Mononuclear cell (primary cell): ENCODE measurements around the gene TECPR2. TPM values are rescaled to one million over a fixed set of nuclear protein-coding genes. Genes with fewer than 3 reads are reported as not detected.

Experiments used
- H3K27me3 ChIP-seq: 2 replicates; pipeline ENCODE4 v1.6.0; 2011; ENCODE audit warnings: low read length, control low read depth; ENCODE audit not compliant: insufficient read depth
- H3K4me1 ChIP-seq: 2 replicates; pipeline ENCODE4 v1.5.1; 2011; ENCODE audit warnings: mild to moderate bottlenecking, low read length, control low read depth; ENCODE audit not compliant: insufficient read depth
- H3K4me3 ChIP-seq: 2 replicates; pipeline ENCODE4 v1.5.1; 2011; ENCODE audit warnings: mild to moderate bottlenecking, low read length, moderate library complexity
- H3K9me3 ChIP-seq: 2 replicates; pipeline ENCODE4 v1.5.1; 2011; ENCODE audit warnings: low read depth, mild to moderate bottlenecking, control low read depth, low read length
- total RNA-seq: library from RNA; depleted of rRNA; stranded (reverse); fragments of >200 nt; gene quantifications from one replicate; pipeline ENCODE4 v1.2.3, GENCODE V29; 2012

TECPR2 gene
- total RNA-seq, 1 donor: 2.7 TPM

DNA sequence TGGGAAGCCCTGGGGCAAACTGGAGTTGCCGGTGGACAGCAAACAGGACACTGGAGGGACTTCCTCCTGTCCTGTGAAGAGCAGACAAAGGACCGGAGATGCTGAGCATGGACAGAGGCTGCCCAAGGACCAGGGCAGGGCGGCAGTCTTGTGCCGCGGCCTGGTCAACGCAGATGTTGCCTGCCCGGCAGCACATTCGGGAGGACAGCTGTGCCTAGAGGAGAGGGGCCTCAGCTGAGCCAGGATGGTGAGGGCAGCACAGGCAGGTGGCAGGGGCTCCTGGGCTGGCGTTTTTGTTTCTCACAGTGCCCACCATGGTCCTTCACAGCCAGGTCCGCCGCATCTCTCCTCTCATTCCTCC lies 133.6 kb downstream of the TECPR2 start:
- peaks cover 14% of the 10 kb centered on the region for H3K4me1 ChIP-seq
- no peak overlapping the region for H3K4me3 ChIP-seq
- no peaks in the 10 kb centered on the region for H3K27me3 ChIP-seq
- no peaks in the 10 kb centered on the region for H3K9me3 ChIP-seq

DNA sequence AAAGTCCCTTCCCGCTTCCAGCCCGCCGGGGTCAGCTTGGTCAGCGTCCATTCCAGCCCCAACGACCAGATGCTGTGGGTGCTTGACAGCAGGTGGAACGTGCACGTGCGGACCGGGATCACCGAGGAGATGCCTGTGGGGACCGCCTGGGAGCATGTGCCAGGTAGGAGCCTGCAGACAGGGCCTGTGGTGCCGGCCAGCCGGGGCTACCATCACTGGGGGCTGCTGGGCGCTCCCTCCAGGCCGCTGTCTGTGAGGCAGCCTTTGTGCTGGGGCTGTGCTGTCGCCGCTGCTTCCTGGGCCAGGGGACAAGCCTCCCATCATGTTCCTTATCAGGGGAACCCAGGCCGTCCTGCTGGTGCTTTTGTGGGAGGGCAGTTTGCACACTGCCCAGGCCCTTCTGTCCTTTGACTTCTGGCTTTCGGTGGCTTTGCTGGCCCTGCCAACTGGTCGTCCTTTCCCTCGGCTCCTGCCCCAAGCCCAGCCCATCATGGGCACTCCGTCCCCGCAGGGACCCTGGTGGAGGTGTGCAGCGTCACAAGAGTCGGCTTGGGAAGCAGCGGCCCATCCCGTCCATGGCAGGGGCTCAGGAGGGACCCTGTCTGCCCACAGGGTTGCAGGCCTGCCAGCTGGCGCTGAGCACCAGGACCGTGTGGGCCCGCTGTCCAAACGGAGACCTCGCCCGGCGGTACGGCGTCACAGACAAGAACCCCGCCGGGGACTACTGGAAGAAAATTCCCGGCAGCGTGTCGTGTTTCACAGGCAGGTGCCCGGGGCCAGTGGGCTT lies 134.4 kb downstream of the TECPR2 start:
- Histone ChIP-seq H3K4me3 (no peak overlapping the region), H3K4me1 (peaks cover 15% of the 10 kb centered on the region), H3K9me3 (no peaks in the 10 kb centered on the region), H3K27me3 (no peaks in the 10 kb centered on the region)

DNA sequence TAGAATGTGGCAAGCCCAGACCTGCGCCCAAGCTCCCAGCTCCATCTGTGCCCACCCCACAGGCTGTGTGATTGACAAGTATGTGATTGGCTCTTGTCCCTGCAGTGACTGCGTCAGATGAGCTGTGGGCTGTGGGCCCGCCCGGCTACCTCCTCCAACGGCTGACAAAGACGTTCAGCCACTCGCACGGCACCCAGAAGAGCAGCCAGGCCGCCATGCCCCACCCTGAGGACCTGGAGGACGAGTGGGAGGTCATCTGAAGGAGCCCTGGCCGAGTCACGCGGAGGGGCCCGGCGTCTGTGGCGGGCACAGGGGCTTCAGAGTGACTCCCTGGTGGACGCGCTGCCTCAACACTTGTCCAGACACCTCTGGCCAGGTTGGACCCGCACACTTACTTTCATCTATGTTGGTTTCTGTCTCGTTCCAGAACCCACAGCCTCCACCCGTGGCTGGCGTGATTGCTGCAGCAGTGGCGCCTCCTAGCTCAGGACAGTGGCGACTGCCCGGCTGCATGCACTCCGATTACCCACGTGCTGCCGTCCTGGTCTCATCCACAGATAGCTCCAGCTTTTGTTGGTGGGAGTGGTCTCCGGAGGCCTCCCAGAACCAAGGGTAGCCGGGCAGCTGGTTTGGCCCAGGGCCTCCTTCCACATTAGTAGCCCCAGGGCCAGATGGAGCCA lies 135.4 kb downstream of the TECPR2 start:
- H3K4me3 ChIP-seq: no peak overlapping the region
- no peaks in the 10 kb centered on the region for H3K27me3 ChIP-seq
- H3K9me3 ChIP-seq: no peaks in the 10 kb centered on the region
- H3K4me1 ChIP-seq: peaks cover 15% of the 10 kb centered on the region

DNA sequence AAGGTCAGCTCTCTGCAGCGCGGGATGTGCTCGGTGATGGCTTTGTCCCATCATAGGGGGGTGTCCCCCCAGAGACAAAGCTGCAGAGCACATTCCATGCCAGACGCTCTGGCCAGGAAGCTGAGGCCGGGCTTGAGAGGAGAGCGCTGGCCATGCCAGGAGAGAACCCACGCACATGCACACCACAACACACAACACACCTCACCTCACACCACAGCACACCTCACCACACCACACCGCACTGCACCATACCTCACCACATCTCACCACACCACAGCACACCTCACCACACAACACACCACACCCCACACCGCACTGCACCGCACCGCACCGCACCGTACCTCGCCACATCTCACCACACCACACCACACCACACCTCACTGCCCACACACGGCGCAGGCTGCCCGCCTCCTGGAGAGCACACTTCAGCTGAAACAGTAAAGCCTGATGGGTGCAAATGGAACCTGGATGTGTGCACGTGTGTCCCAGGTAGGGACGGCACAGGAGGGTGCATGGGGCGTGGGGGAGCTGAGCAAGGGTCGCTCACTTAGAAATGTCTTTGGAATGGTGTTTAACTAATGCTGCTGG lies 136.0 kb downstream of the TECPR2 start:
- Histone ChIP-seq H3K4me1 (peaks cover 15% of the 10 kb centered on the region), H3K9me3 (no peaks in the 10 kb centered on the region), H3K27me3 (no peaks in the 10 kb centered on the region), H3K4me3 (no peak overlapping the region)

DNA sequence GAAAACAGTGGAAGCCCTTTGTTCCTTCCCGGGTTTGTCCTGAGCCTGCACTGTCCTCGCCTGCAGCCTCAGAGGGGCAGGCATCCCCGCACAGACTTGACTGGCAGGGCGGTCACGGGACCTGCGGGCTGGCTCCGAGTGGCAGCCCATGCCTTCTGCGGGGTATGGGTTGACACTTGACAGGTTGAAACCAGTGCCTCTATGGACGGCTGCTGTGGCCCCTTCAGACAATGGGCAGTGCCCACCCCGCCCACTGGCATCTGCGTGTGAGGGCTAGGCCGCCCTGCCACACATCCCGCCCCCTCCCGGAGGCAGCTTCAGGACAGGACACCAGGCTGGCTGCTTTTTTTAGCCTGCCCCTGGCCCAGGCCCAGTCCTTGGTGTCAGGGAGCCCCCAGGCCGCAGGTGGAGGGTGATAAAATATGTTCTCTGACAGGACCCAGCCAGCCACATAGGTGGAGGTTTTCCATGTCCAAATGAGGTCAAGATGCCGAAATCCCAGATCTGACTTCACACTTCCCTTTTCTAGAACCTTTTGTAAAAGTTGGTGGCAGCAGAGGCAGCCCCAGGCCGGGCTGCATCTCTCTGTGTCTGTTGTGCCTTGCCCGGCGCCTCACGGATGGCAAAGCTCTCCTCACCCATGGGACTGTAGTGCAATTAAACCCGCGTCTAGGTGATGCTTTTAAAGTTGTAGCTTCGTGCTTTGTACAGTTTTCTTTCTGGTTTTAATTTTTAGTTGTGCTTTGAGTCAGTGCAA lies 136.8 kb downstream of the TECPR2 start:
- Histone ChIP-seq H3K4me3 (no peak overlapping the region), H3K9me3 (no peaks in the 10 kb centered on the region), H3K27me3 (no peaks in the 10 kb centered on the region), H3K4me1 (peaks cover 15% of the 10 kb centered on the region)

DNA sequence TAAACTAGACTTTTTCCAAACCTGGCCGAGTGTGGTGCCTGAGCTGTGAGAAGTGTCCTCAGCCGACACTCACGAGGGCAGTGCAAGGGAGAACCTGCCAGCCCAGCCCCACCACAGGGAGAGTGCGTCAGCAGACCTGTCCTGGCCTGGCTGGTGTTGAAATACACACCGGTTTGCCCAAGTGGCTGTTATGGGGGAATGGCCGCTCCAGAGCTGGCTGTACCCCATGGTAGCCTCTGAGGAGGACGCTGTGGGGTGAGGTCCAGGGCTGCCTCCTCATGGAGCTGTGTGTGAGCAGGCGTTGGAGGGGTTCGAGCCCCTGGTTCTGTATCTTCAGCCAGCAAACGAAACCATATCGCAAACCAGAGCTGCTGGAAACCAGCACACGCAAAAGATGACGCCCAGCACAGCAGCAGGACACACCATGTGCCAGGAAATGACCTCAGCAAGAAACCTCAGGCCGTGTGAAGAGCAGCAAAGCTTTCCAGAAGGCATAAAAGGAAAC lies 137.5 kb downstream of the TECPR2 start:
- Histone ChIP-seq H3K27me3 (no peaks in the 10 kb centered on the region), H3K4me1 (peaks cover 15% of the 10 kb centered on the region), H3K9me3 (no peaks in the 10 kb centered on the region), H3K4me3 (no peak overlapping the region)

DNA sequence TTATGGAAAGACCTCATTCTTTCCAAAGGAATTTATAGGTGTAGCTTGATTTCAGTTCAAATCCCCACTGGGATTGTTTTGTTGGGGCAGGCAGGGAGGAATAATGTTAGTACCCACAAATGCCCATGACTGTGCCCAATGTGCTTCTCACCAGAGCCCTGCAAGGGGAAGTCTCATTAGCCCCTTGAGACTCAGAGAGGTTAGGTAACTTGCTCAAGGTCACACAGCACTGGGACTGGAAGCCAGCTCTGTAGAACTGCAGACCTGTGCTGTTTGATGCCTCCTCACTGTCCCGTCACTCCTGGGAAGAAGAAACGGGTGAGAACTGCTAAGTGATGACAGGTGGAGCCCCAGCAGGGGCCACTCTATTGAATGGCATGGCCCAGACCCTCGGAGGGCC lies 138.0 kb downstream of the TECPR2 start:
- H3K4me3 ChIP-seq: no peak overlapping the region
- H3K4me1 ChIP-seq: peaks cover 15% of the 10 kb centered on the region
- no peaks in the 10 kb centered on the region for H3K27me3 ChIP-seq
- H3K9me3 ChIP-seq: no peaks in the 10 kb centered on the region

DNA sequence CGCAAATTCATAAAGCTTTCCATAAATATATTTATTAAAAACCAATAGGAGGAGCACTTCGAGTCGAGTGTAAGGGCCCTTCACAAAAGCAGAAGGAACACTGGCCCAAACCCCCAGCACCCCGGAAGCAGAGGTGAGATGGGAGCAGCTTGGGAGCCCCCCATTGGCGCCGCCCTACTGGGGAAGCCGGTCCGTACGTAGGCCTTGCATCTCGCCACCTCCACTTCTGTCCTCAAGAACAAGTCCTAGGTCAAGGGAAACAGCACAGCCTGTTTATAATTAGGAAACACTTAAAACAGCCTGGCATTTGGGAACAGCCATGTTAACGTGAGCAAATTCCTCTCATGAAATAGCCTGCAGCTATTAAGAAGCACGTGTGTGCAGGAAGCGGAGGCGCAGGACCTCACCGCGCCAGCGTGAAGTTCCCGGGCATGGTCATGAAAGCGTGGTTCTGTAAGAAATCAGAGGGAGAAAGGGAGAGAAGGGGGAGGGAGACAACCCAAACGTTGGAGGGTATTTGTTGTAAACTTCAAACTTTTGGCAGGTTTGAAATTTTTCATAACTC lies 139.1 kb downstream of the TECPR2 start:
- no peaks in the 10 kb centered on the region for H3K27me3 ChIP-seq
- no peaks in the 10 kb centered on the region for H3K9me3 ChIP-seq
- H3K4me1 ChIP-seq: peaks cover 15% of the 10 kb centered on the region
- H3K4me3 ChIP-seq: no peak overlapping the region

DNA sequence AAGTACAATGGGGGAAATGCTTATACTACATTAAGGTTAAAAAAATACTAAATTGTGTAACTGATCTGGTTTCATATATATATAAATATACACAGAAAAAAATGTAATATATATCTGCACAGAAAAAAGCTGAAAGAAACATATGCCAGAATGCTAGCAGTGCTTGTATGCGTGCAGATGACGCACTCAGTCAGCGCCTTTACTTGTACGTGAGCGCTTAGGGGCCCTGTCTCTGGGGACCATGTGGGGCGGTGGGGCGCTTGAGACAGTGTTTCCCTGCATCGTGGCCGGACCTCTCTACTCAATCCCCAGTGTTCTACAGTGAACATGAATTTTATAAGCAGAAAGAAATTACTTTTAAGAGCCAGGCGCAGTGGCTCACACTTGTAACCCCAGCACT lies 139.8 kb downstream of the TECPR2 start:
- Histone ChIP-seq H3K4me1 (peaks cover 15% of the 10 kb centered on the region), H3K4me3 (no peak overlapping the region), H3K9me3 (no peaks in the 10 kb centered on the region), H3K27me3 (no peaks in the 10 kb centered on the region)

DNA sequence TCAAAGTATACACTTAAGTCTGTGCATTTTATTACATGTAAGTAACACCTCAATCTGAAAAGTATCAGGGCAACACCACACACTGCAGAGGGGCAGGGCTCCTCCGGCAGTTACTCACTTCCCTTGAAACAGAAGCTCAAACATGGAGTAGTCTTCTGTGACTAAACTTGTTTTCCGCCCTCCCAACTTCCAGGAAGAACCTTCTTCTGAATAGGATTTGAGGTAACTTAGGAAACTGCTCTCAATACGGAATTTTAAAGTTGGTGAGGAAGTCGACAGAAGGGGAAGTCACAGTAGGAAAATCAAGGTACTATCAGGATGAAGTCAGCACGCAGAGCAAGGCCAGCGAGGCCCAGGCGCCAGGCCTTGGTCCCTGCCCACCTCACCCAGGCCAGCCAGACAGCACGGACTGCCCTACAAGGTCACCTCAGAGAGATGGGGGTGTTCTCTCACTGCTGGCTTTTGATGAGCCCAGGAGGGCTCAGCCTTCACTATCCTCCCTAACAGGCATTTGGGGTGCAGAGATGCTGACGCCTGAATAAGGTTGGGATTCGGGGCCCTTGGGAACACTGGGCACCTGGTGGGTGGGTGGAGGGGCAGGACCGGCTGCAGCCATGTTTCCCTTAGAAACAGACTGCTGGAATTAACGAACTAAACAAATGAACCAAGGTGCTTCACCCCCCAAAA lies 141.0 kb downstream of the TECPR2 start:
- H3K4me1 ChIP-seq: peaks cover 15% of the 10 kb centered on the region
- no peaks in the 10 kb centered on the region for H3K9me3 ChIP-seq
- no peaks in the 10 kb centered on the region for H3K27me3 ChIP-seq
- no peak overlapping the region for H3K4me3 ChIP-seq

DNA sequence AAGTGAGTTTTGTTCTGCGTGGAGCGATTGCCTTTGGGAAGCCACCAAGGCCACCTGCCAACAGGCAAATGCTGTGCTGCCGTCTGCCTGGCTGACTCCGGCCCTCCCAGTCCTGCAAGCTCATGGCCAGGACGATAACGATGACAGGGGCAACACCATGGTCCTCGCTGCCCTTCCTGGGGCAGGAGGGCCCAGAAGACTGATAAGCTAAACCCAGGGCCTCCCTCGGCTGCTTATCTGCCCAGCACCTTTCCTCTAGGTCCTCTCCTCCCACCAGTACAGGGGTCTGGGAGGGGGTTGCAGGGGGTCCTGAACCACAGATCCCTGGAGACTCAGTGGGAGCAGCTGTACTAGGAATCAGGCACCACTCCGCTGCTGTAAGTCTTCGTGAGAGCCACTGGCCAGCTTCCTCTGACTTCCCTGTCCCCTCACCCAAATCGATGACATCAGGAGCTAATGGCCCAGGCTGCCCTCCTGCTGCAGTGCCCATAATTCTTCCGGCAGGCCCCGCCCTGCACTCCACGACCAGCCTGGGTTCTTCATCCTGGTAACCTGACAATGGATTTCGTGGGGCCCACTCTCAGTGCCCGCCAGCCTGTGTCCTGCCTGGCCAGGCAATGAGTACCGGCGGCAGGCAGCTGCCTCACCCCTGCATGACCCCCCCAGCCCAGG lies 141.7 kb downstream of the TECPR2 start:
- no peaks in the 10 kb centered on the region for H3K27me3 ChIP-seq
- H3K4me1 ChIP-seq: peaks cover 18% of the 10 kb centered on the region
- H3K9me3 ChIP-seq: no peaks in the 10 kb centered on the region
- no peak overlapping the region for H3K4me3 ChIP-seq

DNA sequence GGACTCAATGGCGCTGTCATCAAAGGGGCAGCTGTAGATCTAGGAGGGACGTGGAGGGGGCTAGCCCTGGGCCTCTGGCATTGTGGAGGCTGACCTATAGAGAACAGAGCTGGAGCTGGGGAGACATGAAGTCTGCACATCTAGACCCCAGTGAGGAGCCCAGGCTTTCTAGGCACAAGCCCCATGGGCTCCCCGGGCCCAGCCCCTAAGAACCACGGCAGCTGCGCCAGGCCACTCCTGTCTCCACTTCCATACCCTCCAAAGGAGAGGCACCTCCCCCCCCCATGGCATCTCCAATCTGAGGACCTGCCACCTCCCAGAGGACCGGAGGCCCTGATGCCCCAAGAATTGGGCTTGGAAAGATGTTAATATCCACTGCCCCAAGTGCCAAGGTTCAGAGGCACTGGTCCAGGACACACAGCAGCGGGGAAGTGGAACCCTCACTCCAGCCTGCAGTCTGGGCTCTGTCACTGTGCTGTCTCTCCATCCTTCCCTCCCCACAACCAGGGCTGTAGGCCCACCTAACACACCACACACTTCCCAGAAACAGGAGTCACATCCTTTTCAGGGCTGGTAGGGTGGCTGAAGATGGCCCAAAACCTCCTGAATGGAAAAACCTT lies 142.4 kb downstream of the TECPR2 start:
- H3K9me3 ChIP-seq: no peaks in the 10 kb centered on the region
- H3K4me3 ChIP-seq: no peak overlapping the region
- no peaks in the 10 kb centered on the region for H3K27me3 ChIP-seq
- H3K4me1 ChIP-seq: peaks cover 18% of the 10 kb centered on the region

DNA sequence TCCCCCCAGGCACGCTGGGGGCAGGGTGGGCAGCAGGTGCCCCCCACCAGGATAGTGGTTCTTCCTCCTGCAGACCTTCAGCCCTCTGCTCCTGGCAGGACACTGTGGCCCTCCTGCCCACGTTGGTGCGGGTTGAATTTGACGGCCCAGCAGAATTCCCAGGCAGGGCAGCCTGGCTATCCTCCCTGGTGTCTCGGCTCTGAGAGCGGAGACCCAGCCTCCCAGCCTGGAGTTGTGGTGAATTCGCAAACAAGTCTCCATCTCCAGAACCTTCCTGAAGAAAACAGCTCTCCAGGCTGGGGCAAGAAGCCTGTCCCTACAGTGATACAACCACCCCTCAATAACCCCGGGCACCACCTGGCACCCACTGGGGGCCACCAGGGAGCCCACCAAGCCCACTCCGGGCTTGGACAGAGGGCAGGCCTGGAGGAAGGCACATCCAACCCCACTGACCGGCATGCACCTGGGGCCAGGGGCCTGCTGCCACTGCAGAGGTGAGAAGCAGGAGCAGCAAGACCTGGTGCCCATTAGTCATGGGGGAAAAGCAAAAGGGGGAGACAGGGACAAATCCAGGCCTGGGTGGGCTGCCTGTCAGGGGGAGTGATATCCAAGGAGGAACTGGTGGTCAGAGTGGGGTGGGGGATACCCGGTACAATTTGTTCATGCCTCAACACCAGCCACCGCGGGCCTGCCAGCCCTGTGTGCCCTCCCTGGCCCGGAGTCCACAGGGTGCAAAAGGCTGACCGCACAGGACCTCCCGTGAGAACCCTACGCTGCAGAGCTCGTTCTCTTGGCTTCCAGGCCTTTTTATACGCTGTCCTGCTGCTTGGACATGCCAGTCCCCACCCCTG lies 143.3 kb downstream of the TECPR2 start:
- H3K4me1 ChIP-seq: peaks cover 18% of the 10 kb centered on the region
- H3K27me3 ChIP-seq: no peaks in the 10 kb centered on the region
- no peaks in the 10 kb centered on the region for H3K9me3 ChIP-seq
- H3K4me3 ChIP-seq: no peak overlapping the region
